A673 (cell line): Measurements from ENCODE around the gene ATP5PD.

Source experiments
- EZH2 ChIP-seq: fragments of 200-600 bp; sonication (generic); IDR thresholded peaks from 2 replicates; pipeline ENCODE4 v1.6.1; 2017; ENCODE audit warnings: borderline replicate concordance, low read depth, mild to moderate bottlenecking, mixed read lengths, antibody characterized with exemption, low read length; ENCODE audit not compliant: poor library complexity, severe bottlenecking
- TF ChIP-seq, protein P1 (sequence below): fragments of 300-800, 200-600 bp; sonication (generic); conservative IDR thresholded peaks from 2 replicates; pipeline ENCODE4 v1.5.1; 2017; ENCODE audit warnings: low read depth, mild to moderate bottlenecking, antibody characterized with exemption, low read length, moderate library complexity, mixed read lengths

DNA sequence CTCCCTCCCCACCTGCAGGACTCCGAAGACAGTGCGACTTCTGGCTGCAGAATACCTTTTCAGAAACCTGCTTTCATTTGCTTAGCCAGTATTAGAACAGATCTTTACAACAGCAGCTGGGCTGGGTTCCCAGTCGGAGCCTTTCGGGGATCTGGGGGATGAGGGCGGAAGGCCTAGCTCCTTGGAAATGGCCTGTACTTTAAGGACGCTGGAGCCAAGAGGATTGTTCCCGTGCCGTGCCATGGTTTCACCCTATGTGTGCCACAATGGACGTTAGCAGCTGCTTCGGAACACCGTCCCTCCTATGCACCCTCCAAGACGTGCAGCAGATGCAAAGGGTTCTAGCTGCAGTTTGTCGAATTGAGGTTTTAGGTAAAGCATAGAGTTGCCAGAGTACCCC lies 16.4 kb upstream of the ATP5PD start:
- TF ChIP-seq, protein P1, sequence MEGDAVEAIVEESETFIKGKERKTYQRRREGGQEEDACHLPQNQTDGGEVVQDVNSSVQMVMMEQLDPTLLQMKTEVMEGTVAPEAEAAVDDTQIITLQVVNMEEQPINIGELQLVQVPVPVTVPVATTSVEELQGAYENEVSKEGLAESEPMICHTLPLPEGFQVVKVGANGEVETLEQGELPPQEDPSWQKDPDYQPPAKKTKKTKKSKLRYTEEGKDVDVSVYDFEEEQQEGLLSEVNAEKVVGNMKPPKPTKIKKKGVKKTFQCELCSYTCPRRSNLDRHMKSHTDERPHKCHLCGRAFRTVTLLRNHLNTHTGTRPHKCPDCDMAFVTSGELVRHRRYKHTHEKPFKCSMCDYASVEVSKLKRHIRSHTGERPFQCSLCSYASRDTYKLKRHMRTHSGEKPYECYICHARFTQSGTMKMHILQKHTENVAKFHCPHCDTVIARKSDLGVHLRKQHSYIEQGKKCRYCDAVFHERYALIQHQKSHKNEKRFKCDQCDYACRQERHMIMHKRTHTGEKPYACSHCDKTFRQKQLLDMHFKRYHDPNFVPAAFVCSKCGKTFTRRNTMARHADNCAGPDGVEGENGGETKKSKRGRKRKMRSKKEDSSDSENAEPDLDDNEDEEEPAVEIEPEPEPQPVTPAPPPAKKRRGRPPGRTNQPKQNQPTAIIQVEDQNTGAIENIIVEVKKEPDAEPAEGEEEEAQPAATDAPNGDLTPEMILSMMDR, result no peak
- no peak for TF ChIP-seq EZH2
